Endodermal cell (in vitro differentiated cells): ENCODE results near the gene CNBD2. TPM values are rescaled to one million over a fixed set of nuclear protein-coding genes. Genes with fewer than 3 reads are reported as not detected.

ENCODE experiments used
- DNase-seq: peaks from one replicate; pipeline ENCODE4 v3.0.0-alpha.2; 2017
- H3K27ac ChIP-seq: 2 replicates; pipeline ENCODE4 v1.5.1; 2013; ENCODE audit warnings: mild to moderate bottlenecking, low read depth, low read length, moderate library complexity
- H3K27me3 ChIP-seq: 2 replicates; pipeline ENCODE4 v1.6.1; 2013; ENCODE audit warnings: mild to moderate bottlenecking, low read length, moderate library complexity; ENCODE audit not compliant: insufficient read depth, control insufficient read depth, poor library complexity, severe bottlenecking
- H3K36me3 ChIP-seq: 2 replicates; pipeline ENCODE4 v1.7.0; 2013; ENCODE audit warnings: mild to moderate bottlenecking, low read length, moderate library complexity; ENCODE audit not compliant: control insufficient read depth, insufficient read depth
- H3K4me1 ChIP-seq: one replicate; pipeline ENCODE4 v1.7.0; 2013; ENCODE audit warnings: low read length; ENCODE audit not compliant: control insufficient read depth, insufficient read depth
- H3K4me3 ChIP-seq: 2 replicates; pipeline ENCODE4 v1.5.1; 2013; ENCODE audit warnings: mild to moderate bottlenecking, low read length, moderate library complexity
- H3K9ac ChIP-seq: 2 replicates; pipeline ENCODE4 v1.6.1; 2013; ENCODE audit warnings: mild to moderate bottlenecking, low read length, moderate library complexity; ENCODE audit not compliant: poor library complexity, severe bottlenecking; ENCODE audit errors: extremely low read depth
- H3K9me3 ChIP-seq: 2 replicates; pipeline ENCODE4 v1.6.1; 2013; ENCODE audit warnings: mild to moderate bottlenecking, low read length, moderate library complexity; ENCODE audit not compliant: control insufficient read depth
- H3K27ac Mint-ChIP-seq: 2 replicates; pipeline ENCODE4 v1.8.0; 2020; ENCODE audit warnings: mixed read lengths
- H3K27me3 Mint-ChIP-seq: 2 replicates; pipeline ENCODE4 v1.8.0; 2021; ENCODE audit warnings: mild to moderate bottlenecking, mixed read lengths; ENCODE audit not compliant: insufficient read depth
- H3K36me3 Mint-ChIP-seq: 2 replicates; pipeline ENCODE4 v1.8.0; 2020; ENCODE audit warnings: low read depth, mixed read lengths
- H3K4me1 Mint-ChIP-seq: 2 replicates; pipeline ENCODE4 v1.8.0; 2020; ENCODE audit warnings: mixed read lengths
- H3K4me3 Mint-ChIP-seq: 2 replicates; pipeline ENCODE4 v1.8.0; 2020; ENCODE audit warnings: mild to moderate bottlenecking, moderate library complexity, mixed read lengths
- H3K9me3 Mint-ChIP-seq: 2 replicates; pipeline ENCODE4 v1.8.0; 2020; ENCODE audit warnings: mild to moderate bottlenecking, mixed read lengths
- CTCF ChIP-seq: fragments of 200-600 bp; sonication (generic); conservative IDR thresholded peaks from 2 replicates; pipeline ENCODE4 v1.5.0; 2021; ENCODE audit warnings: antibody characterized with exemption, mild to moderate bottlenecking
- WGBS, 2 experiments: methylation state at CpG; one replicate each; pipeline versions ENCODE4 v1.1.5 to v1.1.7; 2013; ENCODE audit warnings: missing lambda C conversion rate in 2 of 2, mixed read lengths in 1 of 2; ENCODE audit not compliant: insufficient coverage in 1 of 2, insufficient read length in 1 of 2; 5-methylcytosine and 5-hydroxymethylcytosine counted together
- total RNA-seq, 2 donors: library from RNA; stranded (reverse); fragmentation: NEBNext Ultra II Directional in 1 of 2; extraction: Animal tissue kit (Norgen Biotek cat#: 25700) in 1 of 2; gene quantifications; 2 replicates in 1 of 2; 3 replicates in 1 of 2; pipeline ENCODE4 v1.2.1, GENCODE V29; 2021

Gene CNBD2
- total RNA-seq, 2 donors from 2014 or later = 1.3 to 1.9 TPM

DNA sequence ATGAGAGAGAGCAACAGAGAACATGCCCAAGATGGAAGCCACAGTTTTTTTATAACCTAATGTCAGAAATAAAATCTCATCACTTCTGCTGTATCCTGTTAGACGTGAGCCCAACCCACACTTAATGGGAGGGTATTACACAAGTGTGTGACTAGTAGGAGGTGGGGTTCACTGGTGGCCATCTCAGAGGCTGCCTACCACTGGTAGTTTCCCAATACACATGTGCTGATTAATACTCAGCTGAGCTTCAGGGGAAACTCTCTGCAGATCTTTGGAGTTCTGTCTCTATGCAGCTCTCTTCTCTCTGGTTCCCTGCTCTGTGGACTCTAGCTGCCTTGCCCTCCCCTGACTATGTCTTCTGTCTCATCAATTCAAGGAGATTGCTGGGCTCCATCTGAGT is 35.7 kb downstream of the CNBD2 start:
- 100% methylated on average over 1 of the region's 1 CpG for WGBS, 2 experiments
- Histone ChIP-seq H3K27me3 (no peaks in the 10 kb centered on the region), H3K4me1 (no peaks in the 10 kb centered on the region), H3K9me3 (peaks cover 26% of the 10 kb centered on the region), H3K9ac (no peak overlapping the region), H3K36me3 (no peaks in the 10 kb centered on the region), H3K27ac (no peak overlapping the region), H3K4me3 (no peak overlapping the region)
- Mint-ChIP-seq H3K4me3 (no peak overlapping the region), H3K9me3 (peaks cover 34% of the 10 kb centered on the region), H3K36me3 (no peaks in the 10 kb centered on the region), H3K27ac (no peak overlapping the region), H3K27me3 (peaks cover 2% of the 10 kb centered on the region), H3K4me1 (peaks cover 4% of the 10 kb centered on the region)
- no peak for TF ChIP-seq CTCF
- no peak for DNase-seq

GRCh38 chr20:36008461-36009035 is 40.2 kb downstream of the CNBD2 start:
- Mint-ChIP-seq H3K27ac (no peak overlapping the region), H3K36me3 (no peaks in the 10 kb centered on the region), H3K4me3 (no peak overlapping the region), H3K4me1 (peaks cover 9% of the 10 kb centered on the region), H3K9me3 (peaks cover 12% of the 10 kb centered on the region), H3K27me3 (peaks cover 2% of the 10 kb centered on the region)
- 94 to 100% methylated on average over 4 of the region's 4 CpGs for WGBS, 2 experiments
- no peaks in the 10 kb centered on the region for H3K27me3 ChIP-seq
- H3K27ac ChIP-seq = no peak overlapping the region
- H3K4me3 ChIP-seq = no peak overlapping the region
- no peak overlapping the region for H3K9ac ChIP-seq
- no peak for TF ChIP-seq CTCF
- no peaks in the 10 kb centered on the region for H3K36me3 ChIP-seq
- H3K4me1 ChIP-seq = peaks cover 3% of the 10 kb centered on the region
- no peak for DNase-seq
- peaks cover 10% of the 10 kb centered on the region for H3K9me3 ChIP-seq

- TF ChIP-seq CTCF = no peak
- WGBS, 2 experiments = 81 to 86% methylated on average over 3 to 4 of the region's 4 CpGs
- no peak overlapping the region for H3K27ac ChIP-seq
- no peaks in the 10 kb centered on the region for H3K36me3 ChIP-seq
- Mint-ChIP-seq H3K4me3 (no peak overlapping the region), H3K9me3 (no peaks in the 10 kb centered on the region), H3K27me3 (peaks cover 2% of the 10 kb centered on the region), H3K27ac (peak overlapping the region; percentile 8), H3K36me3 (no peaks in the 10 kb centered on the region), H3K4me1 (peaks cover 9% of the 10 kb centered on the region)
- no peaks in the 10 kb centered on the region for H3K9me3 ChIP-seq
- H3K27me3 ChIP-seq = no peaks in the 10 kb centered on the region
- H3K9ac ChIP-seq = no peak overlapping the region
- H3K4me1 ChIP-seq = peaks cover 3% of the 10 kb centered on the region
- no peak for DNase-seq
- no peak overlapping the region for H3K4me3 ChIP-seq
Measured at GRCh38 chr20:36010076-36010475, 41.7 kb downstream of the CNBD2 start.
